Measurements from ENCODE around the gene PAH. TPM values are rescaled to one million over a fixed set of nuclear protein-coding genes. Genes with fewer than 3 reads are reported as not detected.

PAH gene
- total and polyA plus RNA-seq, 2 of the 4 experiments (the other 2 are of a cell fraction) = not detected

DNA sequence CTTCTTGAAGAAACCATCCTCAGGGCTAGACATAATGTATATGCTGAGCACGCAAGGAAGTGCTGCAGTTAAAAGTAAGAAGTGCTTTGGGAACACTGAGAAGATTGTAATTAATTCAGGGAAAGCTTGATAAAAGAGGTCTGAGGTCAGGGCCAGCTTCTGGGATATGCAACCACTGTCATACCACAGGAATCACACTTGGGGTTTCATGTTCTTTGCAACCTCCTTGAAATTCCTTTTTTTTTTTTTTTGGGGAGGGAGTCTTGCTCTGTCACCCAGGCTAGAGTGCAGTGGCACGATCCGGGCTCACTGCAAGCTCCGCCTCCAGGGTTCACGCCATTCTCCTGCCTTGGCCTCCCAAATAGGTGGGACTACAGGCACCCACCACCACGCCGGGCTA is 6.9 kb downstream of the PAH start:
- CTCF ChIA-PET = no interaction called here
- no peak overlapping the region for H3K9ac ChIP-seq (ENCODE audit: low read depth, low read length)

More for the DNA sequence above, 6.9 kb downstream of the PAH start:
- POLR2A ChIA-PET (ENCODE audit: unreplicated experiment) = no interaction called here
- ATAC-seq (ENCODE audit: low read depth) (no peak), DNase-seq (no peak)
- Histone ChIP-seq H3K27ac (ENCODE audit: insufficient read depth, low read length) (no peak overlapping the region), H2BK15ac (ENCODE audit: low read depth, low read length) (no peak overlapping the region), H3K56ac (ENCODE audit: extremely low read depth, insufficient read depth, low read length) (no peak overlapping the region), H3K18ac (ENCODE audit: low read depth, low read length) (no peak overlapping the region), H3K79me1 (ENCODE audit: low read depth in 1 of 2, low read length in 2 of 2) (no peaks in the 10 kb centered on the region), H3K4ac (ENCODE audit: low read depth, low read length) (no peak overlapping the region), H3K27me3 (ENCODE audit: control insufficient read depth, insufficient read depth, low read length) (no peaks in the 10 kb centered on the region), H3K4me2 (ENCODE audit: low read depth, low read length) (no peak overlapping the region), H2BK120ac (ENCODE audit: low read depth, low read length) (no peak overlapping the region), H2BK5ac (ENCODE audit: low read depth, low read length, poor library complexity, severe bottlenecking) (no peak overlapping the region), H2AFZ (replicated peaks; ENCODE audit: low read length, poor library complexity) (no peak overlapping the region), H3K36me3 (ENCODE audit: control insufficient read depth, insufficient read depth, low read length) (no peaks in the 10 kb centered on the region), H2AK5ac (ENCODE audit: low read depth, low read length) (no peak overlapping the region), H4K5ac (ENCODE audit: low read depth, low read length) (no peak overlapping the region), H3K4me1 (ENCODE audit: control insufficient read depth, insufficient read depth, low read length) (no peaks in the 10 kb centered on the region), H2BK20ac (ENCODE audit: low read depth, low read length) (no peak overlapping the region), H3K14ac (replicated peaks; ENCODE audit: low read depth, low read length) (no peak overlapping the region), H3K4me3 (ENCODE audit: insufficient read depth, low read depth, low read length) (no peak overlapping the region), H4K91ac (ENCODE audit: insufficient read depth, low read depth, low read length) (no peak overlapping the region), H2AK9ac (replicated peaks; ENCODE audit: low read depth, low read length, poor library complexity) (no peak overlapping the region), H3K23ac (ENCODE audit: low read depth, low read length) (no peak overlapping the region), H3K9me3 (ENCODE audit: control insufficient read depth, insufficient read depth, low read length) (peaks cover 5% of the 10 kb centered on the region), H4K20me1 (ENCODE audit: insufficient read depth, low read length) (no peaks in the 10 kb centered on the region), H3K9me1 (ENCODE audit: insufficient read depth, low read length) (no peaks in the 10 kb centered on the region), H4K8ac (ENCODE audit: low read depth in 2 of 2, low read length in 2 of 2) (no peak overlapping the region)
- BruUV-seq (replicated peaks) = no TSS peak
- dilution Hi-C loops (cut with HindIII; ENCODE audit: low sequenced_read_pairs, unreplicated experiment) = no loop called here
- intact Hi-C loops (cut with micrococcal nuclease) = no loop called here
- in situ Hi-C loops (cut with MboI; ENCODE audit: low sequenced_read_pairs) = no loop called here
- no peak for TF ChIP-seq MAZ (IDR thresholded peaks at IDR 0.05; ENCODE audit: borderline replicate concordance, low read depth, low read length)
- TF ChIP-seq MAFK (IDR thresholded peaks at IDR 0.05; ENCODE audit: low read depth, low read length) = no peak
- no peak for TF ChIP-seq ELK1 (IDR thresholded peaks at IDR 0.05; ENCODE audit: borderline replicate concordance, low read depth, low read length)
- TF ChIP-seq FOS (IDR thresholded peaks at IDR 0.05; ENCODE audit: low read depth, low read length) = no peak
- TF ChIP-seq CHD1 (IDR thresholded peaks at IDR 0.05; ENCODE audit: low read depth, low read length) = no peak
- TF ChIP-seq, protein P1, sequence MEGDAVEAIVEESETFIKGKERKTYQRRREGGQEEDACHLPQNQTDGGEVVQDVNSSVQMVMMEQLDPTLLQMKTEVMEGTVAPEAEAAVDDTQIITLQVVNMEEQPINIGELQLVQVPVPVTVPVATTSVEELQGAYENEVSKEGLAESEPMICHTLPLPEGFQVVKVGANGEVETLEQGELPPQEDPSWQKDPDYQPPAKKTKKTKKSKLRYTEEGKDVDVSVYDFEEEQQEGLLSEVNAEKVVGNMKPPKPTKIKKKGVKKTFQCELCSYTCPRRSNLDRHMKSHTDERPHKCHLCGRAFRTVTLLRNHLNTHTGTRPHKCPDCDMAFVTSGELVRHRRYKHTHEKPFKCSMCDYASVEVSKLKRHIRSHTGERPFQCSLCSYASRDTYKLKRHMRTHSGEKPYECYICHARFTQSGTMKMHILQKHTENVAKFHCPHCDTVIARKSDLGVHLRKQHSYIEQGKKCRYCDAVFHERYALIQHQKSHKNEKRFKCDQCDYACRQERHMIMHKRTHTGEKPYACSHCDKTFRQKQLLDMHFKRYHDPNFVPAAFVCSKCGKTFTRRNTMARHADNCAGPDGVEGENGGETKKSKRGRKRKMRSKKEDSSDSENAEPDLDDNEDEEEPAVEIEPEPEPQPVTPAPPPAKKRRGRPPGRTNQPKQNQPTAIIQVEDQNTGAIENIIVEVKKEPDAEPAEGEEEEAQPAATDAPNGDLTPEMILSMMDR (conservative IDR thresholded peaks at IDR 0.05; ENCODE audit: low read depth, low read length) = no peak
- TF ChIP-seq NFE2L2 (IDR thresholded peaks at IDR 0.05; ENCODE audit: low read depth, low read length) = no peak
- no peak for TF ChIP-seq MXI1 (IDR thresholded peaks at IDR 0.05; ENCODE audit: borderline replicate concordance, low read depth, low read length)
- no peak for TF ChIP-seq RAD21 (IDR thresholded peaks at IDR 0.05; ENCODE audit: low read length)
- no peak for TF ChIP-seq RCOR1 (IDR thresholded peaks at IDR 0.05; ENCODE audit: insufficient replicate concordance, low read length)
- TF ChIP-seq, protein P2, sequence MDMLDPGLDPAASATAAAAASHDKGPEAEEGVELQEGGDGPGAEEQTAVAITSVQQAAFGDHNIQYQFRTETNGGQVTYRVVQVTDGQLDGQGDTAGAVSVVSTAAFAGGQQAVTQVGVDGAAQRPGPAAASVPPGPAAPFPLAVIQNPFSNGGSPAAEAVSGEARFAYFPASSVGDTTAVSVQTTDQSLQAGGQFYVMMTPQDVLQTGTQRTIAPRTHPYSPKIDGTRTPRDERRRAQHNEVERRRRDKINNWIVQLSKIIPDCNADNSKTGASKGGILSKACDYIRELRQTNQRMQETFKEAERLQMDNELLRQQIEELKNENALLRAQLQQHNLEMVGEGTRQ (IDR thresholded peaks at IDR 0.05; ENCODE audit: low read depth, low read length) = no peak
- TF ChIP-seq RFX5 (IDR thresholded peaks at IDR 0.05; ENCODE audit: low read depth, low read length) = no peak
- no peak for TF ChIP-seq SMC3 (IDR thresholded peaks at IDR 0.05; ENCODE audit: low read depth, low read length)
- TF ChIP-seq BHLHE40 (IDR thresholded peaks at IDR 0.05; ENCODE audit: low read depth, low read length) = no peak
- TF ChIP-seq POLR2A (IDR thresholded peaks at IDR 0.05; ENCODE audit: low read depth, low read length) = no peak
- no peak for TF ChIP-seq CEBPB (IDR thresholded peaks at IDR 0.05; ENCODE audit: low read depth, low read length)
- WGBS, 2 experiments (ENCODE audit: extremely low coverage in 2 of 2, insufficient read length in 1 of 2) = no CpG with 5 or more reads among the region's 7 CpGs

Measured in IMR-90 (cell line).